Measurements from ENCODE around the gene ATP4B. TPM values are rescaled to one million over a fixed set of nuclear protein-coding genes. Genes with fewer than 3 reads are reported as not detected.

The ATP4B gene
- total RNA-seq, 2 donors from 2014 or later, result not detected

Other genes starting within 250 kb of the ATP4B start
- gene ADPRHL1, start 204.7 kb downstream of the ATP4B start, total RNA-seq, result 100 to 1,000 TPM; 241 to 245 TPM
- 10 to 100 TPM; 81.1 to 94.3 TPM for gene DCUN1D2, start 167.5 kb downstream of the ATP4B start, total RNA-seq
- gene TFDP1, start 73.4 kb downstream of the ATP4B start, total RNA-seq, result 10 to 100 TPM; 48.3 to 57.1 TPM
- under 1 TPM; 0.13 to 0.44 TPM for gene GRK1, start 9.0 kb upstream of the ATP4B start, total RNA-seq
- gene TMEM255B, start 101.0 kb upstream of the ATP4B start, total RNA-seq, result 10 to 100 TPM; 10.5 to 14.1 TPM
- gene GAS6, start 205.9 kb upstream of the ATP4B start, total RNA-seq, result 100 to 1,000 TPM; 165 to 175 TPM

All from left cardiac atrium (tissue), 2 donors.